HepG2 (cell line): ENCODE data around the gene CPB2.

Experiments used
- FOXJ3 ChIP-seq: sonication (generic); formaldehyde crosslinking; IDR thresholded peaks from 2 replicates; pipeline ENCODE4 v1.4.0; 2020; ENCODE audit warnings: missing genetic modification reagents, mild to moderate bottlenecking, borderline replicate concordance
- HNF4A ChIP-seq: sonication (generic); formaldehyde crosslinking; IDR thresholded peaks from 2 replicates; pipeline ENCODE4 v1.4.0; 2020; ENCODE audit warnings: missing genetic modification reagents
- PRDM15 ChIP-seq: sonication (generic); formaldehyde crosslinking; IDR thresholded peaks from 2 replicates; pipeline ENCODE4 v1.4.0; 2020; ENCODE audit warnings: missing genetic modification reagents
- ZNF354B ChIP-seq: sonication (generic); formaldehyde crosslinking; IDR thresholded peaks from 2 replicates; pipeline ENCODE4 v1.8.0; 2022; ENCODE audit warnings: mild to moderate bottlenecking, missing genetic modification reagents

GRCh38 chr13:46058268-46058667, 46.6 kb downstream of the CPB2 start:
- TF ChIP-seq FOXJ3 (CRISPR knock-in tag), result no peak
- TF ChIP-seq ZNF354B (CRISPR knock-in tag), result no peak
- TF ChIP-seq HNF4A, result no peak
- no peak for TF ChIP-seq PRDM15
